Measurements from ENCODE around the gene GDI1.

DNA sequence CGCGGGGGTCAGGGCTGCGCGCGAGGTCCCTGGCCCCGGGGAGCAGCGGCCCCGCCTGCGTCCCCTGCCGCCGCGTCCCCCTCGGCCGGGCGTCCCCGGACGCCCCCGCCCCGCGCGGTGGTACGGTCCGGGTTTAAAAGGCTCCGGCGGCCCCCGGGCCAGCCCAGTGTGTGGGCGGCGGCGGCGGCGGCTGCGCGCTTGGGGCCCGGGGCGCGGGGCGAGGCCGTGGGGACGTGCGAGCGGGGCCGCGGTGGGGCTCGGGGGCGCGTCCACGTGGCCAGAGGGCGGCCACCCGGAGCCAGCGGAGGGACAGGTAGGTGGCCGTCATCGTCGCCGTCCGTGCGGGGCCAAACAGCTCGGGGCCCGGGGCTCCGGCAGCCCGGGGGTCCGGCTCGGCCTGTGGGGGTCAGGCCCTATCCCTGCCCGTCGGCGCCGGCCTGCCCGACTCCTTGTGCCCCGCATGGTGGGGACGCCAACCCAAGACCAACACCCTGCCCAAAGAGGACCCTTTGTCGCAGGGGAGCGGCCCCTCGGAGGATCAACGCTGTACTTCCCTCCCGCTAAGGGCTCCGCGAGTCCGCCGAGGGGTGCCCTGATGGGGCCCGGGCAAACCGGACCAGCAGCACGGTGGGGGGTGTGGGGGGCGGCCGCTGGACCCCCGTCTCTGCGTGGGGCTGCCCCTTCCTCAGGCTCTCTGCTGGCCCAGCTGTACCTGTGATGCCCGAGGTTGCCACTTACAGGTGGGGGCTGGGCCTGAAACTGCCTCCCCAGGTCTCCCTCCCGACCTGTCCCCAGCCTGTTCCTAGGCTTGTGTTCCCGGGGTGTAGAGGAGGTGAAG lies 21.4 kb downstream of the GDI1 start, which contains the start of gene PLXNA3:
- TF ChIP-seq, protein P1, sequence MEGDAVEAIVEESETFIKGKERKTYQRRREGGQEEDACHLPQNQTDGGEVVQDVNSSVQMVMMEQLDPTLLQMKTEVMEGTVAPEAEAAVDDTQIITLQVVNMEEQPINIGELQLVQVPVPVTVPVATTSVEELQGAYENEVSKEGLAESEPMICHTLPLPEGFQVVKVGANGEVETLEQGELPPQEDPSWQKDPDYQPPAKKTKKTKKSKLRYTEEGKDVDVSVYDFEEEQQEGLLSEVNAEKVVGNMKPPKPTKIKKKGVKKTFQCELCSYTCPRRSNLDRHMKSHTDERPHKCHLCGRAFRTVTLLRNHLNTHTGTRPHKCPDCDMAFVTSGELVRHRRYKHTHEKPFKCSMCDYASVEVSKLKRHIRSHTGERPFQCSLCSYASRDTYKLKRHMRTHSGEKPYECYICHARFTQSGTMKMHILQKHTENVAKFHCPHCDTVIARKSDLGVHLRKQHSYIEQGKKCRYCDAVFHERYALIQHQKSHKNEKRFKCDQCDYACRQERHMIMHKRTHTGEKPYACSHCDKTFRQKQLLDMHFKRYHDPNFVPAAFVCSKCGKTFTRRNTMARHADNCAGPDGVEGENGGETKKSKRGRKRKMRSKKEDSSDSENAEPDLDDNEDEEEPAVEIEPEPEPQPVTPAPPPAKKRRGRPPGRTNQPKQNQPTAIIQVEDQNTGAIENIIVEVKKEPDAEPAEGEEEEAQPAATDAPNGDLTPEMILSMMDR (IDR thresholded peaks at IDR 0.05), result no peak
- TF ChIP-seq POLR2A (IDR thresholded peaks at IDR 0.05), result no peak
- no peak for TF ChIP-seq POLR2AphosphoS5 (IDR thresholded peaks at IDR 0.05)

All from breast epithelium (tissue), 3 donors.